Esophagus (tissue), 2 donors: ENCODE results near the gene PECR. TPM values are rescaled to one million over a fixed set of nuclear protein-coding genes. Genes with fewer than 3 reads are reported as not detected.
"Not testable (repeated sequence)": the region's sequence is repeated elsewhere in the genome, so short reads cannot be mapped to it uniquely, and the experiment has no call there.

Experiments
- H3K27ac ChIP-seq, 2 donors: one replicate each; pipeline ENCODE4 v1.5.1; 2013; ENCODE audit warnings: low read depth in 2 of 2, mild to moderate bottlenecking in 2 of 2, inconsistent platforms in 1 of 2, low read length in 1 of 2, moderate library complexity in 1 of 2
- H3K27me3 ChIP-seq, 2 donors: one replicate each; pipeline ENCODE4 v1.6.1; 2013; ENCODE audit warnings: low read length in 2 of 2, control low read depth in 1 of 2, mild to moderate bottlenecking in 1 of 2; ENCODE audit not compliant: insufficient read depth in 2 of 2, control insufficient read depth in 1 of 2
- H3K36me3 ChIP-seq, 2 donors: one replicate each; pipeline ENCODE4 v1.6.1; 2013; ENCODE audit warnings: low read length in 1 of 2; ENCODE audit not compliant: control insufficient read depth in 2 of 2, insufficient read depth in 2 of 2
- H3K4me1 ChIP-seq, 2 donors: one replicate each; pipeline ENCODE4 v1.6.1; 2013; ENCODE audit warnings: low read length in 1 of 2; ENCODE audit not compliant: control insufficient read depth in 2 of 2, insufficient read depth in 2 of 2
- H3K4me3 ChIP-seq, 2 donors: one replicate each; pipeline ENCODE4 v1.5.1; 2013; ENCODE audit warnings: low read length in 2 of 2, mild to moderate bottlenecking in 2 of 2, low read depth in 1 of 2, moderate library complexity in 1 of 2
- H3K9me3 ChIP-seq, 2 donors: one replicate each; pipeline ENCODE4 v1.6.1; 2013; ENCODE audit warnings: mild to moderate bottlenecking in 2 of 2, low read depth in 1 of 2, low read length in 1 of 2, moderate library complexity in 1 of 2; ENCODE audit not compliant: control insufficient read depth in 2 of 2, insufficient read depth in 1 of 2
- WGBS, 2 donors: extraction: QIAGEN DNeasy Blood & Tissue Kit; methylation state at CpG; one replicate each; pipeline ENCODE4 v1.1.7; 2013; 5-methylcytosine and 5-hydroxymethylcytosine counted together
- polyA plus RNA-seq, 2 donors: library from polyadenylated mRNA; stranded (reverse); fragments of 200-250 nt; gene quantifications; one replicate each; pipeline ENCODE4 v1.2.3, GENCODE V29; 2013
- donor health status: healthy with polysubstance abuse.
- donor health status: Bipolar disorder and iron deficiency.

PECR gene
- polyA plus RNA-seq, 2 donors = 2.5 to 3.6 TPM

DNA sequence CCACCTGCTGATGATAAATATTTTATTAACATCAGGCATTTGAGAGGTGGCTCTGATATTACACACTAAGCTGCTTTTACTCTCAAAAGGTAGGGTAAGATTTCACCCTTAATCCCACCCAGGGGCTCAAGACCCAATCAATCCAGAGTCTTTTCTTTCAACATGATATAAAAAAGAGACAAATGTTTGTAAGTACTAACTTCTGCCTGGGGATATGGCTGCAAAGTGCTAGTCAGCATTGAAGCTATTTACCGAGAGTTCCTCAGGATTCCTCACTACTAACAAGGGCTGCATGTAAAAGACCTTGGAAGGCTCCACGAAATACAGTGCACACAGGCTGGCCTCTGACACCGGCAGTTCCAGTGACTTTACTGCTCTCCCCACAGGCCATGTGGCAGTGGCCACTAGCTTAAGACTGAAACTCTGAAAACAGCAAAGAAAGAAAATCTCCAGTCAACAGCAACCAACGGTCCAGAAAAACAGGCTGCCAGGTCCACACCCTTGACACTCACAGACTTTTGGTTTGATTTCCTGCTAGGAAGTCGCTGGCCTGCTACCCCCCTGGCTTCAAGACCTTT is 79.4 kb downstream of the PECR start:
- Histone ChIP-seq H3K27me3 (no peaks in the 10 kb centered on the region), H3K9me3 (no peaks in the 10 kb centered on the region), H3K36me3 (peaks cover 0 to 8% of the 10 kb centered on the region in 2 donors), H3K4me1 (peaks cover 0 to 8% of the 10 kb centered on the region in 2 donors), H3K27ac (peak overlapping the region; percentile 57 to 85), H3K4me3 (no peak overlapping the region)
- 38 to 43% methylated on average over 5 of the region's 5 CpGs for WGBS, 2 donors

- Histone ChIP-seq H3K27me3 (no peaks in the 10 kb centered on the region), H3K9me3 (no peaks in the 10 kb centered on the region), H3K4me3 (no peak overlapping the region), H3K36me3 (peaks cover 0 to 8% of the 10 kb centered on the region in 2 donors), H3K27ac (peak overlapping the region in 1 of 2 donors; percentile 42), H3K4me1 (peaks cover 0 to 8% of the 10 kb centered on the region in 2 donors)
- 74 to 78% methylated on average over 9 of the region's 9 CpGs for WGBS, 2 donors
Observed at GRCh38 chr2:216001216-216002100, 80.2 kb downstream of the PECR start.

DNA sequence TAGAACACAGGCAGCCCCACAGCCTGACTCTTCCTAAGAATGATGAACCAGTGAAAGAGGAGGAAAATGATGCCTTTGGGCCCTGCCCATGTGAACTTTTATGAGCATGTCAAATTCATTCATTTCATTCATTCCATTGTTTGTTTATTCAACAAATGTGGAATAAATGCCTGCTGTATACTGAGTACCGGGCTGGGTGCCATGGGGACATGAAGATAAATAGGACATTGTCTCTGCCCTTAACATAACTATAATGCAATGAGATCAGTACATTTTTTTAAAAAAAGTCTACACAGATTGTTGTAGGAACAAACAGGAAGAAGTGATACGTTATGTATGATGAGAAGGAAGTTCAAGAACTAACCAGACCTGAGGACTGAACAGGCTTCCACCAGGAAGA is 83.0 kb downstream of the PECR start:
- Histone ChIP-seq H3K27ac (peak overlapping the region in 1 of 2 donors; percentile 15), H3K4me1 (peaks cover 0 to 8% of the 10 kb centered on the region in 2 donors), H3K36me3 (peaks cover 0 to 8% of the 10 kb centered on the region in 2 donors), H3K9me3 (no peaks in the 10 kb centered on the region), H3K4me3 (no peak overlapping the region), H3K27me3 (no peaks in the 10 kb centered on the region)
- WGBS, 2 donors = 67 to 71% methylated on average over 2 of the region's 2 CpGs

DNA sequence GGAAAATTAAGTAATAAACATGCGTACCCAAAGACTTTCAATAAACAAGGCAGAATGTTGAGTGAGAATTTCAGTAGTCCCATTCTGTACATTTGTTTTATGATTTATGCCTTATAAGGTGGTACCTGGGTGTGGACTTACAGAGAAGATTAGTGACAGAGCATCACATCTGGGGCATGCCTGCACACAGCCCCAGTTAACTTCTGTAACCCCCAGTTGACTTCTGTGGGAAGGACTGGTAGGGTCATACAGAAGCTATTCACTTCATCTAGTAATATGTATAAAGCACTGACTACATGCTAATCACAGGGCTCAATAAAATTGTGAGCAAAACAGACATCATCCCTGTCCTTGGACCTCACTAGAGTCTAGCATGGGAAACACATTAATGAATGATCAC is 84.4 kb downstream of the PECR start:
- Histone ChIP-seq H3K36me3 (peaks cover 0 to 8% of the 10 kb centered on the region in 2 donors), H3K4me1 (peaks cover 0 to 3% of the 10 kb centered on the region in 2 donors), H3K9me3 (no peaks in the 10 kb centered on the region), H3K27me3 (no peaks in the 10 kb centered on the region), H3K27ac (no peak overlapping the region), H3K4me3 (no peak overlapping the region)
- 88 to 97% methylated on average over 1 of the region's 1 CpG for WGBS, 2 donors

- H3K4me1 ChIP-seq = peaks cover 0 to 2% of the 10 kb centered on the region in 2 donors
- no peaks in the 10 kb centered on the region for H3K9me3 ChIP-seq
- H3K27me3 ChIP-seq = no peaks in the 10 kb centered on the region
- 89 to 92% methylated on average over 4 of the region's 4 CpGs for WGBS, 2 donors
- no peak overlapping the region for H3K4me3 ChIP-seq
- H3K27ac ChIP-seq = no peak overlapping the region
- H3K36me3 ChIP-seq = peaks cover 0 to 6% of the 10 kb centered on the region in 2 donors
Observed at GRCh38 chr2:215994911-215995310, 86.7 kb downstream of the PECR start.

- H3K27ac ChIP-seq, H3K9me3 ChIP-seq, H3K4me3 ChIP-seq, H3K36me3 ChIP-seq, H3K4me1 ChIP-seq, H3K27me3 ChIP-seq: not testable (repeated sequence)
- WGBS, 2 donors = 84 to 88% methylated on average over 5 of the region's 5 CpGs
Observed at GRCh38 chr2:215988556-215989207, 92.9 kb downstream of the PECR start.

Other genes with a start within 250 kb of the PECR start
- gene MREG, start 68.3 kb downstream of the PECR start, polyA plus RNA-seq = 10 to 100 TPM; 26.0 to 26.5 TPM
- gene TMEM169, start 110 bp upstream of the PECR start, polyA plus RNA-seq = under 1 TPM; 0.04 to 0.07 TPM
- 100 to 1,000 TPM in 1 of 2 donors, 10 to 100 TPM in 1; 57.9 to 100 TPM for gene XRCC5, start 27.5 kb upstream of the PECR start, polyA plus RNA-seq